GM12878 (cell line): ENCODE measurements around the gene COL6A3. TPM values are rescaled to one million over a fixed set of nuclear protein-coding genes. Genes with fewer than 3 reads are reported as not detected.

ENCODE experiments used
- ATAC-seq: fragments of 200-7000 bp; cut with Tn5 transposase; 3 replicates; pipeline ENCODE4 v1.9.1; 2020; ENCODE audit warnings: mild to moderate bottlenecking, moderate library complexity
- BruUV-seq: library from RNA; stranded (reverse); fragments of 400-500 nt; replicated peaks from 2 replicates; lab custom pipeline; 2021; lab: Mats Ljungman, UMichigan
- CTCF ChIA-PET: fragments of 300-600 bp; sonication (Branson Sonifier 250); formaldehyde crosslinking; extraction: SDS; loops from one replicate; lab custom pipeline; 2021; ENCODE audit warnings: inconsistent platforms; lab: Yijun Ruan, JAX
- POLR2A ChIA-PET: fragments of 350-600 bp; formaldehyde crosslinking; extraction: SDS; loops from one replicate; lab custom pipeline; 2021; ENCODE audit warnings: inconsistent platforms; lab: Charles Lee
- RAD21 ChIA-PET: fragments of 300-600 bp; sonication (Branson Sonifier 250); formaldehyde crosslinking; loops from one replicate; lab custom pipeline; 2023; ENCODE audit warnings: antibody characterized with exemption; ENCODE audit not compliant: unreplicated experiment; lab: Charles Lee
- SMC1A ChIA-PET: fragments of 300-600 bp; sonication (Branson Sonifier 250); formaldehyde crosslinking; loops from one replicate; lab custom pipeline; 2023; ENCODE audit not compliant: unreplicated experiment, uncharacterized antibody; lab: Charles Lee
- DNase-seq: peaks from one replicate; pipeline ENCODE4 v3.0.0-alpha.2; 2011; ENCODE audit warnings: low read depth, low spot score
- FAIRE-seq: peaks from 3 replicates; lab custom pipeline; 2011; peaks lifted over from hg19 to GRCh38; lab: Jason Lieb, UNC
- H2AFZ ChIP-seq: 2 replicates; pipeline ENCODE4 v1.6.0; 2011; ENCODE audit warnings: low read depth, low read length, control low read depth; ENCODE audit not compliant: control insufficient read depth
- H3K27ac ChIP-seq: 2 replicates; pipeline ENCODE4 v1.5.1; 2011; ENCODE audit warnings: control low read depth; ENCODE audit not compliant: control insufficient read depth, insufficient read depth
- H3K27me3 ChIP-seq, 2 experiments: replicated peaks in 1 of 2; 2 replicates each; pipeline versions ENCODE4 v1.6.0 to v1.6.1; 2011; ENCODE audit warnings: low read length in 1 of 2; ENCODE audit not compliant: control insufficient read depth in 2 of 2, insufficient read depth in 2 of 2
- H3K36me3 ChIP-seq, 2 experiments: 2 replicates each; pipeline ENCODE4 v1.5.1; 2011; ENCODE audit warnings: low read length in 1 of 2; ENCODE audit not compliant: control insufficient read depth in 2 of 2, insufficient read depth in 2 of 2
- H3K4me1 ChIP-seq: 2 replicates; pipeline ENCODE4 v1.6.1; 2011; ENCODE audit warnings: mild to moderate bottlenecking, low read length, moderate library complexity, mixed read lengths; ENCODE audit not compliant: control insufficient read depth, insufficient read depth
- H3K4me2 ChIP-seq: 2 replicates; pipeline ENCODE4 v1.6.0; 2011; ENCODE audit warnings: control low read depth; ENCODE audit not compliant: control insufficient read depth, insufficient read depth
- H3K4me3 ChIP-seq: fragments of 200-600 bp; sonication (generic); 2 replicates; pipeline ENCODE4 v1.5.1; 2016
- H3K79me2 ChIP-seq: 2 replicates; pipeline ENCODE4 v1.6.0; 2011; ENCODE audit warnings: low read length; ENCODE audit not compliant: control insufficient read depth, insufficient read depth
- H3K9ac ChIP-seq: 2 replicates; pipeline ENCODE4 v1.8.0; 2011; ENCODE audit warnings: low read length, control low read depth, mixed read lengths; ENCODE audit not compliant: control insufficient read depth, insufficient read depth
- H3K9me3 ChIP-seq: replicated peaks from 3 replicates; pipeline ENCODE4 v1.5.1; 2011; ENCODE audit warnings: mild to moderate bottlenecking, low read length; ENCODE audit not compliant: control insufficient read depth, insufficient read depth
- H4K20me1 ChIP-seq: 2 replicates; pipeline ENCODE4 v1.6.0; 2011; ENCODE audit not compliant: control insufficient read depth, insufficient read depth
- CREM ChIP-seq: IDR thresholded peaks from 2 replicates; pipeline ENCODE4 v1.6.1; 2014; ENCODE audit warnings: antibody characterized with exemption, low read depth
- NRF1 ChIP-seq: conservative IDR thresholded peaks from 2 replicates; pipeline ENCODE4 v1.6.1; 2011; ENCODE audit warnings: mild to moderate bottlenecking, low read depth, low read length, improper control_type of control experiment
- POLR2AphosphoS2 ChIP-seq: IDR thresholded peaks from 2 replicates; pipeline ENCODE4 v1.6.1; 2011; ENCODE audit warnings: low read depth, mild to moderate bottlenecking, low read length, improper control_type of control experiment, moderate library complexity
- RCOR1 ChIP-seq: conservative IDR thresholded peaks from 2 replicates; pipeline ENCODE4 v1.6.1; 2012; ENCODE audit warnings: low read depth, low read length, improper control_type of control experiment
- RUNX3 ChIP-seq: IDR thresholded peaks from 2 replicates; pipeline ENCODE4 v1.6.1; 2012; ENCODE audit warnings: low read length, inconsistent platforms
- SRF ChIP-seq, 2 experiments: IDR thresholded peaks; 2 replicates each; pipeline ENCODE4 v1.6.1; 2011; ENCODE audit warnings: low read depth in 2 of 2, low read length in 2 of 2, mild to moderate bottlenecking in 1 of 2, moderate library complexity in 1 of 2
- TAF1 ChIP-seq: IDR thresholded peaks from 2 replicates; pipeline ENCODE4 v1.6.1; 2011; ENCODE audit warnings: mild to moderate bottlenecking, low read depth, low read length, borderline replicate concordance
- TCF7 ChIP-seq: IDR thresholded peaks from 2 replicates; pipeline ENCODE4 v1.6.1; 2014; ENCODE audit warnings: antibody characterized with exemption, borderline replicate concordance
- ZNF274 ChIP-seq: IDR thresholded peaks from one replicate; pipeline ENCODE4 v1.8.0; 2011; ENCODE audit not compliant: insufficient read length, insufficient read depth
- WGBS: methylation state at CpG from one replicate; pipeline ENCODE4 v1.1.6; 2016; ENCODE audit warnings: low lambda C conversion rate; ENCODE audit not compliant: insufficient replicate concordance, insufficient coverage; ENCODE audit errors: missing lambda C conversion rate; 5-methylcytosine and 5-hydroxymethylcytosine counted together
- in situ Hi-C: fragments of 300-500 bp; cut with MboI; formaldehyde crosslinking; loops from 9 replicates; pipeline ENCODE4 v1.14.3; 2018; ENCODE audit warnings: mixed read lengths
- intact Hi-C: fragments of 100-400 bp; cut with micrococcal nuclease; formaldehyde crosslinking; loops from one replicate; pipeline ENCODE4 v1.14.2; 2022; ENCODE audit not compliant: unreplicated experiment
- polyA plus RNA-seq, 11 experiments: library from polyadenylated mRNA; depleted of rRNA in 4 of 11; unstranded in 6 of 11; stranded (reverse) in 5 of 11; fragments of >200 nt; fragmentation: Nextera tagmentation in 4 of 11; fragmentation: Illumina TruSeq in 1 of 11; extraction: Ambion mirVana in 4 of 11; extraction: Trizol in 1 of 11; gene quantifications; 1 replicate in 1 of 11; 2 replicates in 10 of 11; pipeline versions ENCODE4 v1.2.1 to v1.2.3, GENCODE V29; 2011 to 2016; ENCODE audit warnings: inconsistent platforms in 2 of 11, missing spikeins in 2 of 11, low read depth in 1 of 11
- total RNA-seq, 4 experiments: library from RNA; depleted of rRNA in 3 of 4; stranded (reverse); fragments of >200 nt in 3 of 4; fragmentation: Illumina TruSeq in 1 of 4; extraction: Trizol in 1 of 4; gene quantifications; 2 replicates each; pipeline versions ENCODE4 v1.2.1 to v1.2.3, GENCODE V29; 2013 to 2021
- TF ChIP-seq, protein P1 (sequence below), 3 experiments: IDR thresholded peaks in 2 of 3; conservative IDR thresholded peaks in 1 of 3; 2 replicates each; pipeline ENCODE4 v1.5.1; 2011; ENCODE audit warnings: low read depth in 3 of 3, low read length in 3 of 3, mild to moderate bottlenecking in 3 of 3, control low read depth in 2 of 3, moderate library complexity in 2 of 3, inconsistent platforms in 1 of 3, mixed read lengths in 1 of 3; ENCODE audit not compliant: control insufficient read depth in 2 of 3, insufficient read depth in 1 of 3; ENCODE audit errors: extremely low read depth in 1 of 3
- TF ChIP-seq, protein P2 (sequence below): fragments of 450-650 bp; IDR thresholded peaks from 2 replicates; pipeline ENCODE4 v1.6.1; 2014; ENCODE audit warnings: mild to moderate bottlenecking
- TF ChIP-seq, protein P3 (sequence below): IDR thresholded peaks from 2 replicates; pipeline ENCODE4 v1.6.1; 2011; ENCODE audit warnings: borderline replicate concordance, low read depth, mild to moderate bottlenecking, moderate library complexity, low read length; ENCODE audit not compliant: insufficient read depth, poor library complexity, severe bottlenecking
- TF ChIP-seq, protein P4 (sequence below): fragments of 450-650 bp; IDR thresholded peaks from 2 replicates; pipeline ENCODE4 v1.6.1; 2018; ENCODE audit warnings: borderline replicate concordance, mild to moderate bottlenecking; ENCODE audit not compliant: partially characterized antibody
- TF ChIP-seq, protein P5 (sequence below): fragments of 150-350 bp; IDR thresholded peaks from 2 replicates; pipeline ENCODE4 v1.6.1; 2016; ENCODE audit warnings: low read depth, low read length

Gene COL6A3
- total and polyA plus RNA-seq, 10 of the 15 experiments (the other 5 are each of a cell fraction or from before 2014, with no cell fraction given), result 0.01 to 0.51 (median 0.09) TPM; not detected in 4

DNA sequence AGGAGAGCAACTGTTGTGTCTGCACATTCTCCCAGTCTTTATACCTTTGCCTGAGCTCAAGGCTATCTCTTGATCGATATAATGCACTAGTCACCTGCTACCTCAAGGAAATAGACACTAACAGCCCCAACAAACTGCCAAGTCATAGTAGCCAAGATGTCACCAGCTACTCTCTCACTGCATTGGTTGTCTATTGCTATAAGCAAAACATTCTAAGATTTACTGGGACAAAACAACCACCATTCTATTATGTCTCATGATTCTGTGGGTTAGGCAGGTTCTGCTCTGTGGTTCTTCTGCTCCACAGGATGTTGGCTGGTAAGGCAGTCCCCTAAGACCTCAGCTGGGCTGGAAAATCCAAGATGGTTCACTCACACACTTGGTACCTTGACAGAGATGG is 44.6 kb upstream of the COL6A3 start:
- DNase-seq (no peak), FAIRE-seq (no peak), ATAC-seq (no peak)
- Histone ChIP-seq H2AFZ (no peak overlapping the region), H3K36me3 (no peaks in the 10 kb centered on the region), H3K27ac (no peak overlapping the region), H3K79me2 (no peaks in the 10 kb centered on the region), H3K27me3 (no peaks in the 10 kb centered on the region), H3K9me3 (no peaks in the 10 kb centered on the region; the same call in 1 of the 3 replicates), H3K4me2 (no peak overlapping the region), H3K4me1 (no peaks in the 10 kb centered on the region), H3K9ac (no peak overlapping the region), H4K20me1 (no peaks in the 10 kb centered on the region), H3K4me3 (no peak overlapping the region)
- intact Hi-C loops (no loop called here), in situ Hi-C loops (no loop called here)
- SMC1A ChIA-PET, result no interaction called here
- POLR2A ChIA-PET, result no interaction called here
- RAD21 ChIA-PET, result no interaction called here
- 0% methylated on average over 1 of the region's 1 CpG for WGBS
- CTCF ChIA-PET, result interaction anchor here (0.7 to 1.3 kb wide), 2 partner anchors 9 to 274 kb away, joined by 3 read pairs; no protein-coding TSS in a partner anchor
- no TSS peak for BruUV-seq
- TF ChIP-seq TAF1 (no peak), ZNF274 (no peak), CREM (no peak), POLR2AphosphoS2 (no peak), RCOR1 (no peak), SRF (IDR thresholded peaks at IDR 0.05; ENCODE audit: low read depth in 2 of 2, low read length in 2 of 2) (no peak), NRF1 (no peak), TCF7 (no peak), RUNX3 (no peak)
- TF ChIP-seq, protein P1, sequence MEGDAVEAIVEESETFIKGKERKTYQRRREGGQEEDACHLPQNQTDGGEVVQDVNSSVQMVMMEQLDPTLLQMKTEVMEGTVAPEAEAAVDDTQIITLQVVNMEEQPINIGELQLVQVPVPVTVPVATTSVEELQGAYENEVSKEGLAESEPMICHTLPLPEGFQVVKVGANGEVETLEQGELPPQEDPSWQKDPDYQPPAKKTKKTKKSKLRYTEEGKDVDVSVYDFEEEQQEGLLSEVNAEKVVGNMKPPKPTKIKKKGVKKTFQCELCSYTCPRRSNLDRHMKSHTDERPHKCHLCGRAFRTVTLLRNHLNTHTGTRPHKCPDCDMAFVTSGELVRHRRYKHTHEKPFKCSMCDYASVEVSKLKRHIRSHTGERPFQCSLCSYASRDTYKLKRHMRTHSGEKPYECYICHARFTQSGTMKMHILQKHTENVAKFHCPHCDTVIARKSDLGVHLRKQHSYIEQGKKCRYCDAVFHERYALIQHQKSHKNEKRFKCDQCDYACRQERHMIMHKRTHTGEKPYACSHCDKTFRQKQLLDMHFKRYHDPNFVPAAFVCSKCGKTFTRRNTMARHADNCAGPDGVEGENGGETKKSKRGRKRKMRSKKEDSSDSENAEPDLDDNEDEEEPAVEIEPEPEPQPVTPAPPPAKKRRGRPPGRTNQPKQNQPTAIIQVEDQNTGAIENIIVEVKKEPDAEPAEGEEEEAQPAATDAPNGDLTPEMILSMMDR (IDR thresholded peaks at IDR 0.05 in 2 of 3, conservative IDR thresholded peaks at IDR 0.05 in 1 of 3; ENCODE audit: control insufficient read depth in 2 of 3, extremely low read depth in 1 of 3, insufficient read depth in 1 of 3, low read depth in 3 of 3, low read length in 3 of 3), result no peak
- TF ChIP-seq, protein P2, sequence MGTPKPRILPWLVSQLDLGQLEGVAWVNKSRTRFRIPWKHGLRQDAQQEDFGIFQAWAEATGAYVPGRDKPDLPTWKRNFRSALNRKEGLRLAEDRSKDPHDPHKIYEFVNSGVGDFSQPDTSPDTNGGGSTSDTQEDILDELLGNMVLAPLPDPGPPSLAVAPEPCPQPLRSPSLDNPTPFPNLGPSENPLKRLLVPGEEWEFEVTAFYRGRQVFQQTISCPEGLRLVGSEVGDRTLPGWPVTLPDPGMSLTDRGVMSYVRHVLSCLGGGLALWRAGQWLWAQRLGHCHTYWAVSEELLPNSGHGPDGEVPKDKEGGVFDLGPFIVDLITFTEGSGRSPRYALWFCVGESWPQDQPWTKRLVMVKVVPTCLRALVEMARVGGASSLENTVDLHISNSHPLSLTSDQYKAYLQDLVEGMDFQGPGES, result no peak
- TF ChIP-seq, protein P3, sequence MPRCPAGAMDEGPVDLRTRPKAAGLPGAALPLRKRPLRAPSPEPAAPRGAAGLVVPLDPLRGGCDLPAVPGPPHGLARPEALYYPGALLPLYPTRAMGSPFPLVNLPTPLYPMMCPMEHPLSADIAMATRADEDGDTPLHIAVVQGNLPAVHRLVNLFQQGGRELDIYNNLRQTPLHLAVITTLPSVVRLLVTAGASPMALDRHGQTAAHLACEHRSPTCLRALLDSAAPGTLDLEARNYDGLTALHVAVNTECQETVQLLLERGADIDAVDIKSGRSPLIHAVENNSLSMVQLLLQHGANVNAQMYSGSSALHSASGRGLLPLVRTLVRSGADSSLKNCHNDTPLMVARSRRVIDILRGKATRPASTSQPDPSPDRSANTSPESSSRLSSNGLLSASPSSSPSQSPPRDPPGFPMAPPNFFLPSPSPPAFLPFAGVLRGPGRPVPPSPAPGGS, result no peak
- TF ChIP-seq, protein P4, sequence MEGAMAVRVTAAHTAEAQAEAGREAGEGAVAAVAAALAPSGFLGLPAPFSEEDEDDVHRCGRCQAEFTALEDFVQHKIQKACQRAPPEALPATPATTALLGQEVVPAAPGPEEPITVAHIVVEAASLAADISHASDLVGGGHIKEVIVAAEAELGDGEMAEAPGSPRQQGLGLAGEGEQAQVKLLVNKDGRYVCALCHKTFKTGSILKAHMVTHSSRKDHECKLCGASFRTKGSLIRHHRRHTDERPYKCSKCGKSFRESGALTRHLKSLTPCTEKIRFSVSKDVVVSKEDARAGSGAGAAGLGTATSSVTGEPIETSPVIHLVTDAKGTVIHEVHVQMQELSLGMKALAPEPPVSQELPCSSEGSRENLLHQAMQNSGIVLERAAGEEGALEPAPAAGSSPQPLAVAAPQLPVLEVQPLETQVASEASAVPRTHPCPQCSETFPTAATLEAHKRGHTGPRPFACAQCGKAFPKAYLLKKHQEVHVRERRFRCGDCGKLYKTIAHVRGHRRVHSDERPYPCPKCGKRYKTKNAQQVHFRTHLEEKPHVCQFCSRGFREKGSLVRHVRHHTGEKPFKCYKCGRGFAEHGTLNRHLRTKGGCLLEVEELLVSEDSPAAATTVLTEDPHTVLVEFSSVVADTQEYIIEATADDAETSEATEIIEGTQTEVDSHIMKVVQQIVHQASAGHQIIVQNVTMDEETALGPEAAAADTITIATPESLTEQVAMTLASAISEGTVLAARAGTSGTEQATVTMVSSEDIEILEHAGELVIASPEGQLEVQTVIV, result no peak
- TF ChIP-seq, protein P5, sequence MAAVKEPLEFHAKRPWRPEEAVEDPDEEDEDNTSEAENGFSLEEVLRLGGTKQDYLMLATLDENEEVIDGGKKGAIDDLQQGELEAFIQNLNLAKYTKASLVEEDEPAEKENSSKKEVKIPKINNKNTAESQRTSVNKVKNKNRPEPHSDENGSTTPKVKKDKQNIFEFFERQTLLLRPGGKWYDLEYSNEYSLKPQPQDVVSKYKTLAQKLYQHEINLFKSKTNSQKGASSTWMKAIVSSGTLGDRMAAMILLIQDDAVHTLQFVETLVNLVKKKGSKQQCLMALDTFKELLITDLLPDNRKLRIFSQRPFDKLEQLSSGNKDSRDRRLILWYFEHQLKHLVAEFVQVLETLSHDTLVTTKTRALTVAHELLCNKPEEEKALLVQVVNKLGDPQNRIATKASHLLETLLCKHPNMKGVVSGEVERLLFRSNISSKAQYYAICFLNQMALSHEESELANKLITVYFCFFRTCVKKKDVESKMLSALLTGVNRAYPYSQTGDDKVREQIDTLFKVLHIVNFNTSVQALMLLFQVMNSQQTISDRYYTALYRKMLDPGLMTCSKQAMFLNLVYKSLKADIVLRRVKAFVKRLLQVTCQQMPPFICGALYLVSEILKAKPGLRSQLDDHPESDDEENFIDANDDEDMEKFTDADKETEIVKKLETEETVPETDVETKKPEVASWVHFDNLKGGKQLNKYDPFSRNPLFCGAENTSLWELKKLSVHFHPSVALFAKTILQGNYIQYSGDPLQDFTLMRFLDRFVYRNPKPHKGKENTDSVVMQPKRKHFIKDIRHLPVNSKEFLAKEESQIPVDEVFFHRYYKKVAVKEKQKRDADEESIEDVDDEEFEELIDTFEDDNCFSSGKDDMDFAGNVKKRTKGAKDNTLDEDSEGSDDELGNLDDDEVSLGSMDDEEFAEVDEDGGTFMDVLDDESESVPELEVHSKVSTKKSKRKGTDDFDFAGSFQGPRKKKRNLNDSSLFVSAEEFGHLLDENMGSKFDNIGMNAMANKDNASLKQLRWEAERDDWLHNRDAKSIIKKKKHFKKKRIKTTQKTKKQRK, result no peak
